T-helper 2 cell treated with Interferon-gamma antibody and Interleukin-4, amounts not matched to agents 100 ng/mL and 5 ng/mL, for 36 hours (primary cell): ENCODE measurements around the gene USP13. TPM values are rescaled to one million over a fixed set of nuclear protein-coding genes. Genes with fewer than 3 reads are reported as not detected.
"Not testable (repeated sequence)": the region's sequence is repeated elsewhere in the genome, so short reads cannot be mapped to it uniquely, and the experiment has no call there.

Source experiments
- intact Hi-C: fragments of 100-400 bp; cut with micrococcal nuclease; formaldehyde crosslinking; loops from one replicate; pipeline ENCODE4 v1.15.1; 2023
- total RNA-seq: library from RNA; stranded (reverse); gene quantifications from 2 replicates; pipeline ENCODE4 v1.2.3, GENCODE V29; 2022

The USP13 gene
- total RNA-seq, 1 donor from 2014 or later: 13.0 TPM

GRCh38 chr3:179733797-179734196, 81.0 kb downstream of the USP13 start:
- intact Hi-C loops: no loop called here

GRCh38 chr3:179734497-179735281, 81.8 kb downstream of the USP13 start:
- intact Hi-C loops: no loop called here

DNA sequence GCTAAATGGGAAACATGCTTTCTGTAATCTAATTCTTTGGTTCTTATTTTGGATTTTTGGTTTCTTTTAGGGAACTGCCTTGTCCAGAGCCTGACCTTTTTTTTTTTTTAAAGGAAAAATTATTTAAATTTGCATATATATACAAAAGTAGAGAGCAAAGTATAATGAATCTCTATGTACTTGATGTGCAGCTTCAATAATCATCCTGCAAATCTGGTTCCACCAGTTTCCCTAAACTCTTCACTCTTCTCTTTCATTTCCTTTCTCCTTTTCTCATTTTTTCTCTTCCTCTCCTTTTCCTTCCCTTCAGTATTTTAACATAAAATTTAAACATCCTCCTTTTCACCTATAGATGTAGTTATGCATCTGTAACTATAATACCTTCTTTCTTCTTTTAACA, 82.5 kb downstream of the USP13 start:
- intact Hi-C loops: no loop called here

DNA sequence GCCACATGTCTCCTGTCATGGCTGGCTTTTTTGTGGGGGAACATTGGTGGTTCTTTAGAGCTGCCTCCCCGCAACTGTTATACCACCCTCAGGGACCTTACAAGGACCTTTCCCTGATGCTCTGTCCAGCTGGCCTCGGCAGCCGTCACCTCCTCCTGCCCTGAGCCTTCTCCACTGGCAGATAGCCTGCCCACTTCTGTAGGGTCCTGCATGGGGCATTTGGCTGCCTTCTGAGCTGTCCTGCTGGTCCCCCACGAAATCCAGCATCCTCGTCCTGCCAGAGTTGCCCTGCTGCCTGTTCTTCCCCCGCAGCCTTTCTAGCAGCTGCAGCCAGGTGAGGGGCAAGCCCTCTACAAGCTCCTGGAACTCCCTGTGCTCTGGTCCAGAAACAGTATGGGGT, 86.2 kb downstream of the USP13 start:
- intact Hi-C loops: no loop called here

DNA sequence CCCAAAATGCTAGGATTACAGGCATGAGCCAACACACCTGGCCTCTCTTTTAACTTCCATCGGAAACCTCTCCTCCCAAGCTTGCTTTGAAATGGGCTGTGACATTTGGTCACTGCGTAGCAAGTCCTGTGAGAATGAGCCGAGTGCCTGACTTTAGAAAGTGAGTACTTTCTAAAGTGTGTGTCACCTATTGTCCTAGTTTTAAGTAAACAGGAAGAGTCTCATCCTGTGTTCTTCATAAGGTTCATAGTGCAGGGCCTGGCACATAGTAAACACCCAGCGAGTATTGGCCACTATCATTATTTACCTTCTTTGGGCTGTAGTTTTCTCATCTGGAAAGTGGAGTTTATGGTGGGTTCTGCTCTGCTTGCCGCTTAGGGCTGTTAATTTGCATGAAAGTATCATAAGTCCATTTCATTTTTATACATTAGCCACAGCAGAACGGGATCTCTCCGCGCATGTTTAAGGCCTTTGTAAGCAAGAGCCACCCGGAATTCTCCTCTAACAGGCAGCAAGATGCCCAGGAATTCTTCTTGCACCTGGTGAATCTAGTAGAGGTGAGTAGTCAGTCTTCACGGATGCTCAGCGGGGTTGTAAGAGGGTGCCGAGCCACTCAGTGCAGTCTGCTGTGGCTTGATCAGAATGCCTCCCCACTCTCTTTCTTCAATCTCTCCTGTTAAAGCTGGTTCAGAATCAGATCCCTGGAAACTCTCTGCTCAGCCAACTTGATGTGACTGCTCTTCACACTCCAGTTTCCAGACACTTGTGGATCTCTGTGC, 87.2 kb downstream of the USP13 start:
- intact Hi-C loops: no loop called here

DNA sequence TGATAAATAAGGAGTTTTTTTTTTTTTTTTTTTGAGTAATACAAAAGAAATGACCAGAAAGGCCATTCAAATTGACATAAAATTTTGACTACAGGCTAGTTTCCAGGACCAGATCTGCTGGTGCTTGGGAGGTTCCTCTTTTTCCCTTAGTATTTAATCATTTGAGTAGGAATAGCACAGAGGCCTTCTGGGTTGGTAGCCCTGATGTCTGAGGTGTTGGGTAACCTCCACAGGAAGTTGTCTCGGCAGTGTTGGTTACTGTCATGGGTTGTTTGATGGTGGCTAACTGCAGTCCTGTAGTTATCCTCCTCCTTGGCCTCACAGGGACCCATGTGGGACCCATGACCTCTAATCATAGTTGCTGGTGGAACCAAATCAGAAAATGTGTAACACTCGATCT, 91.1 kb downstream of the USP13 start:
- intact Hi-C loops: no loop called here

- intact Hi-C loops: no loop called here
These were observed 91.8 kb downstream of the USP13 start for GRCh38 chr3:179744667-179745066.

DNA sequence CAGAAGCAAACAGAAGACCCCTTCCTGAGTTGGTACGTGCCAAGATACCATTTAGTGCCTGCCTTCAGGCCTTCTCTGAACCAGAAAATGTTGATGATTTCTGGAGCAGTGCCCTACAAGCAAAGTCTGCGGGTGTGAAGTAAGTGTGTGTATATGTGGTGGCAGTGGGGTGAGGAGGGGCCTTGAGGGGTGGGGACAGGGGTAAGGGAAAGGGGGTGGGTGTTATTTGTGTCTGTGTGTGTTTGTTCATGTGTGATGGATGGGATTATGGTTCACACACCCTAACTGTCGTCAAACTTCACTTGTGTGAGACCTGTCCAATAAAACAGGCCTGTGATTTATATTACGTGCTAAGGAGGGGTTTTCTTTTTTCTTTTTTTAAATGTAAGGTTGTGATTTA, 92.2 kb downstream of the USP13 start:
- intact Hi-C loops: no loop called here

DNA sequence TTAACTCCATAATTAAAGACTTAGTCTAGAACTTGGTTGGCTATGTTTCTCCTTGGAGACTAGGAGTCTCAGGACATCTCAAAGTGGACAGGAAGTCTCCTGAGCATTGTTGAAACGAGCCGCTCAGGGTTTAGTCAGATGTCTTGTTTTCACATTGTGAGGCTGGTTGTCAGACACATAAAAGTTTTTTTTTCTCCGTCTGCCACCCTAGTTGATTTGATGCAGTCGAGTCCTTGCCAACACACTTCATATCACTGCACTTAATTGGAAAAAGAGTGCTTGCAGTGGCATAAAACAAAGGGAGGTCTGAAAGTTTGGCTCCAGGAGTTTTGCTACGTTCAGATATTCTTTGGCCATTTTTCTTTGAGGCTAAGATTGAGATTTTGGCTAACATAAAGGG, 92.9 kb downstream of the USP13 start:
- intact Hi-C loops: no loop called here

DNA sequence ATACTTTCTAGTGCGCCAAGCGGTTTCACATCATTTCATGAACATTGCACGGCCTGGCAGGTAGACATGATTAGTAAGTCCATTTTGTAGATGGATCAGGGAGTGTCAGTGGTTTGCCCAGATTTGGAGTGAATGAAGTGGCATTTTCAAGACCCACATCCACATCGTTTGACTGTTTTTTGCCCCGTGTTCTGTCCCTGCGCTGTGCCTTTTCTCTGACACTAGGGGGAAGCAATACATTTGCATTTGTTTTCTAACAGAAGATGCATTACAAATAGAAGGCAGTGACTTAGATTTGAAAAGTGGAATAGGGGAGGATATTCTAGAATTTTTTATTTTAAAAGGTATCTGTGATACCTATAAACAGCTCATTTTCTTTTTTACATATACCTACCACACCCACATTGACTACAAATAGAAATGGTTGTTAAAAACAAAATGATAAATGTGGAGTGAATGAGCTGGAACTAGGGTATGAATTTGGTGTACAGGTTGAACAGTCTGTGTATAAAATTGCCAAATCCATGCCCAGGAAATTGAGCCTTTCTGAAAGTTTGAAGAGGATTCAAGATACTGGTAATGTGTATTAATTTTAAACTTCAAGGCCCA, 98.0 kb downstream of the USP13 start:
- intact Hi-C loops: loop anchor here (5.0 kb wide), 1 partner anchor 846 kb away; no protein-coding TSS in a partner anchor

GRCh38 chr3:179760944-179761343, 108.1 kb downstream of the USP13 start:
- intact Hi-C loops: no loop called here

DNA sequence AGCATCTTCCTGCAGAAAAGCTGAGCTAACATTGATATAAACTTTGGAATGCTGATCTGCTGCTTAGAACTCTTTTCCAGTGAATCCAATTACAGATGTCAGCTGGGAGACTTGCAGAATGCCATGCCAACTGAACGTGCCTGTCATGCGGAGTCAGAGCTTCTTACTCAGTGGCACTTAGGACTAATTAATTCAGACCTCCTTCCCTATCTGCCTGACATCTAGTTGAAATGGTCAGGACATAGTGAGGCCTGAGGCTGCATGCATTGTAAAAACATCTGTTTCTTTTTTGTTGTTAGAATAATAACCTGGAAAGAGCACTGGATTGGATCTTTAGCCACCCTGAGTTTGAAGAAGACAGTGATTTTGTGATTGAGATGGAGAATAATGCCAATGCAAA, 112.6 kb downstream of the USP13 start:
- intact Hi-C loops: no loop called here

- intact Hi-C loops: no loop called here
These were observed 113.7 kb downstream of the USP13 start for GRCh38 chr3:179766416-179767133.

DNA sequence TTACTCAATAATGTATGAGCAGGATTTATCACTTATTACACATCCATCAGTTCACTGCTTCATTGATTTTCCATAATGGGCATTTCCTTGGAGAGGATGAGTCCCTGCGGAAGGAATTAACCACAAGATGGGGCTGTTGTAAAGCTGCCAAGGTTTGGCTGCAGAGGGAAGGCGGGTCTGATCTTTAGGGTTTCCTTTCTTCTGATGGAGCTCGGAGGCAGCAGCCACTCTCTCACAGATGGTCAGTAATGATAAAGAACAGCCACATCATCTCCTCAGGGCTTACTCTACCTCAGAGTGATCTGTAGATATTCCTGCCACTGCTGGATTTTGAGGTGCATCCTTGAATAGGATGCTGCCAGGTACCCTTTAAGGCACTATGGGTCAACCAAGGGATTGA, 115.2 kb downstream of the USP13 start:
- intact Hi-C loops: no loop called here

- intact Hi-C loops: no loop called here
These were observed 116.8 kb downstream of the USP13 start for GRCh38 chr3:179769411-179770247.

DNA sequence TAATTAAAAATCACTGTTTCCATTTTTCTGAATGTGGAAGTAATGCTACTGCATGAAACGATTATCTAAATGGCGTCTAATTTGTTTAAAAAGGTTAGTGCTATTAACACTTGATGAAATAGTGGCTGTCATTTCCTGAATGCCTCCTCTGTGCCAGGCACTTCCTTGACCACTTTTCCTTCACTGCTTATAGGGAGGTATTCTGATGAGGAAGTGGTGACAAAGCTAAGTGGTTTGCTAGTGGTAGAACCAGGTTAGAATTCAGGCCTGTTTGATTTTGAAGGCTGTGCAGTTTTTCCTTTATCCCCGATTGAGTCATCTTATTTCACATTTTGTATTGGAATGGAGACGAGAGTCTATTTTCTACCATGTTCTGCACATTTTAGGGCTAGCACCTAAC, 119.0 kb downstream of the USP13 start:
- intact Hi-C loops: no loop called here

DNA sequence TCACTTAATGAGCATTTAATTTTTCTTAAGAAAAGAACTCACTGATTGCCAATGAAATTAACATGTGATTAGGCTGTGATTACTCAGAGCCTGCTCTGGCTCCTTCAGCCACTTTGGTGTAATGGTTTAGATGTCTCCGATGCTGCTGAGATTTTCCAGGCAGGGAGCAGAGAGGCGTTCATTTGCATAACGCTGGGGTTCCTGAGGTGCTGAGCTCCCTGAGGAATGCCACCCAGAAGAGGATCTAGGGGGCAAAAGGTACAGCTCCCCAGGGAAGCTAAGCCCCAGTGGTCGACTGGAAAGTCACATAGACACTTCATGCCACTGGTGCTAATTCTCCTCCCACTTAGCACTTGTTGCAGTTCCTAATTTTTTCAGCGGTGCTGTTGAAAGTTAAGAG, 119.5 kb downstream of the USP13 start:
- intact Hi-C loops: no loop called here

GRCh38 chr3:179775416-179776122, 122.7 kb downstream of the USP13 start:
- intact Hi-C loops: no loop called here

DNA sequence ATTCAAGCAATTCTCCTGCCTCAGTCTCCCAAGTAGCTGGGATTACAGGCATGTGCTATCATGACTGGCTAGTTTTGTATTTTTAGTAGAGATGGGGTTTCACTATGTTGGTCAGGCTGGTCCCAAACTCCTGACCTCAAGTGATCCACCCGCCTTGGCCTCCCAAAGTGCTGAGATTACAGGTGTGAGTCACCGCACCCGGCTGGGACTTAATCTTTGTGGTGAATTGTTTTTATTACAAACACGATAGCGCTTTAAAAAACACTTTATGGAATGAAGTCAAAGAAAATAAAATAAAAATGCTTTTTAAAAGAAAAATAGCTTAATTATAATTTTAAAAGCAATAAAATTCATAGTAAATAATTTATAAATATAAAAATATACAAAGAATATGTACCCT, 130.0 kb downstream of the USP13 start:
- intact Hi-C loops: not testable (repeated sequence)

DNA sequence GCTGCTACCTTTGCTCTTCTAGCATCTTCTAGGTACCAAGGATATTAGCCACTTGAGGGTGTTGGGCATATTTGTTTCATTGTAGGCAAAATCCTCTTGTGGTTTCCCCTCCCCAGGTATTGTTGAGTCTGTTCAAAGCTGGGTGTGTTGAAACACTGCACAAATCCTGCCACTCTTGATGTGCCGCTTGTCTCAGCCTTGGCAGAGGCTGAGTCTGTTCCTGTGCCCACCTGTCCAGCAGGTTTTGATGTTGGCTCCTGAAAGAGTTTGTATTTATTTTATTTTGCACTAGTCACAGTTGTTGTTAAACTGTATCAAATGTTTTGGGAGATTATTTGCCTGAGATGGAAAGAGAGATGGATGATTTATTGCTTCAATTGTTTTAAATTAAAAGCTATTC, 136.2 kb downstream of the USP13 start:
- intact Hi-C loops: no loop called here
